ENCODE measurements around the gene ABTB2. TPM values are rescaled to one million over a fixed set of nuclear protein-coding genes. Genes with fewer than 3 reads are reported as not detected.

Gene ABTB2
- total and polyA plus RNA-seq, 2 of the 8 experiments (the other 6 are each of a cell fraction or from before 2014, with no cell fraction given), result 7.7 to 10.2 TPM

- TF ChIP-seq CHD7 (IDR thresholded peaks at IDR 0.05; ENCODE audit: insufficient replicate concordance, low read length) (no peak), USF2 (IDR thresholded peaks at IDR 0.05; ENCODE audit: low read length) (no peak), ZNF274 (IDR thresholded peaks at IDR 0.05; ENCODE audit: borderline replicate concordance, extremely low read depth, low read length) (no peak), ASH2L (IDR thresholded peaks at IDR 0.05; ENCODE audit: low read length) (peak; percentile 19), SP4 (IDR thresholded peaks at IDR 0.05; ENCODE audit: low read length) (no peak), KDM5A (IDR thresholded peaks at IDR 0.05; ENCODE audit: low read length) (no peak), POLR2A (IDR thresholded peaks at IDR 0.05; ENCODE audit: control extremely low read depth in 1 of 2, low read depth in 2 of 2, low read length in 2 of 2) (peak in 1 of 2 experiments; percentile 44; a peak in 2 of 3 replicates)
These were observed 483 bp upstream of the ABTB2 start (continued) for GRCh38 chr11:34358258-34358727.
